Left hindlimb (tissue), 1 donor: ENCODE results near the gene CDKAL1.
"Not testable (repeated sequence)": the region's sequence is repeated elsewhere in the genome, so short reads cannot be mapped to it uniquely, and the experiment has no call there.

Source experiments
- DNase-seq: peaks from one replicate; pipeline ENCODE4 v3.0.0-alpha.2; 2018

CDKAL1 gene

GRCh38 chr6:20712011-20712410 is 177.8 kb downstream of the CDKAL1 start:
- no peak for DNase-seq

GRCh38 chr6:20715135-20715806 is 181.0 kb downstream of the CDKAL1 start:
- no peak for DNase-seq

- no peak for DNase-seq
Measured at GRCh38 chr6:20716865-20717264, 182.6 kb downstream of the CDKAL1 start.

GRCh38 chr6:20717743-20718142 is 183.5 kb downstream of the CDKAL1 start:
- DNase-seq: no peak

- DNase-seq: no peak
Measured at GRCh38 chr6:20718705-20719653, 184.7 kb downstream of the CDKAL1 start.

GRCh38 chr6:20719980-20720379 is 185.7 kb downstream of the CDKAL1 start:
- DNase-seq: no peak

- not testable (repeated sequence) for DNase-seq
Measured at GRCh38 chr6:20721121-20721520, 186.9 kb downstream of the CDKAL1 start.

GRCh38 chr6:20722455-20722854 is 188.2 kb downstream of the CDKAL1 start:
- no peak for DNase-seq

- no peak for DNase-seq
Measured at GRCh38 chr6:20723236-20723635, 189.0 kb downstream of the CDKAL1 start.

GRCh38 chr6:20724443-20725190 is 190.4 kb downstream of the CDKAL1 start:
- no peak for DNase-seq

- DNase-seq: not testable (repeated sequence)
Measured at GRCh38 chr6:20725235-20725634, 191.0 kb downstream of the CDKAL1 start.

GRCh38 chr6:20729086-20729485 is 194.8 kb downstream of the CDKAL1 start:
- DNase-seq: no peak

GRCh38 chr6:20732362-20732761 is 198.1 kb downstream of the CDKAL1 start:
- DNase-seq: not testable (repeated sequence)

- DNase-seq: no peak
Measured at GRCh38 chr6:20732896-20733295, 198.6 kb downstream of the CDKAL1 start.

GRCh38 chr6:20737912-20738311 is 203.7 kb downstream of the CDKAL1 start:
- no peak for DNase-seq

GRCh38 chr6:20740088-20740487 is 205.8 kb downstream of the CDKAL1 start:
- no peak for DNase-seq

GRCh38 chr6:20740727-20741126 is 206.5 kb downstream of the CDKAL1 start:
- DNase-seq: no peak

- DNase-seq: no peak
Measured at GRCh38 chr6:20741490-20741889, 207.2 kb downstream of the CDKAL1 start.

GRCh38 chr6:20744911-20745557 is 210.8 kb downstream of the CDKAL1 start:
- DNase-seq: no peak

- DNase-seq: no peak
Measured at GRCh38 chr6:20746024-20746423, 211.8 kb downstream of the CDKAL1 start.

GRCh38 chr6:20746805-20747558 is 212.7 kb downstream of the CDKAL1 start:
- no peak for DNase-seq

GRCh38 chr6:20747991-20748390 is 213.7 kb downstream of the CDKAL1 start:
- no peak for DNase-seq
